HCT116 (cell line): Measurements from ENCODE around the gene MSTO1. TPM values are rescaled to one million over a fixed set of nuclear protein-coding genes. Genes with fewer than 3 reads are reported as not detected.

ENCODE experiments used
- ATAC-seq: fragments of 200-7000 bp; cut with Tn5 transposase; 2 replicates; pipeline ENCODE4 v1.9.1; 2020; ENCODE audit warnings: mild to moderate bottlenecking, moderate library complexity
- BruUV-seq: library from RNA; stranded (reverse); fragments of 400-500 nt; replicated peaks from 2 replicates; lab custom pipeline; 2021; lab: Mats Ljungman, UMichigan
- CTCF ChIA-PET: fragments of 300-600 bp; sonication (Branson Sonifier 250); formaldehyde crosslinking; loops from one replicate; lab custom pipeline; 2021; ENCODE audit warnings: antibody characterized with exemption; lab: Charles Lee
- POLR2A ChIA-PET: fragments of 300-600, 350-600 bp; sonication (Branson Sonifier 250); formaldehyde crosslinking; loops from one replicate; lab custom pipeline; 2021; ENCODE audit warnings: antibody characterized with exemption; lab: Charles Lee
- RAD21 ChIA-PET, 2 experiments: fragments of 300-600 bp; sonication (Branson Sonifier 250); formaldehyde crosslinking; loops; one replicate each; lab custom pipeline; 2023; ENCODE audit warnings: low total read pairs in 2 of 2; ENCODE audit not compliant: uncharacterized antibody in 2 of 2, unreplicated experiment in 2 of 2, low non-redundant PET in 1 of 2; lab: Charles Lee
- DNase-seq: peaks from one replicate; pipeline ENCODE4 v3.0.0-alpha.2; 2010; ENCODE audit warnings: low read depth, low spot score
- H2AFZ ChIP-seq: fragments of 200-600 bp; shearing (Covaris generic), sonication (generic); 2 replicates; pipeline ENCODE4 v1.6.1; 2017; ENCODE audit warnings: low read depth, mixed run types, mixed read lengths, antibody characterized with exemption, low read length; ENCODE audit not compliant: poor library complexity, severe bottlenecking
- H3K27ac ChIP-seq: 2 replicates; pipeline ENCODE4 v1.5.1; 2012; ENCODE audit warnings: low read depth, low read length
- H3K27me3 ChIP-seq: fragments of 200-600 bp; sonication (generic); 2 replicates; pipeline ENCODE4 v1.6.1; 2016; ENCODE audit warnings: mixed run types, low read length, mixed read lengths; ENCODE audit not compliant: insufficient read depth
- H3K36me3 ChIP-seq, 2 experiments: fragments of 200-500 bp in 1 of 2; fragments of 200-600 bp in 1 of 2; sonication (Bioruptor generic) in 1 of 2; sonication (generic) in 1 of 2; 2 replicates each; pipeline versions ENCODE4 v1.5.1 to v1.6.1; 2014 to 2016; ENCODE audit warnings: low read length in 2 of 2, inconsistent platforms in 1 of 2, mixed read lengths in 1 of 2, mixed run types in 1 of 2; ENCODE audit not compliant: insufficient read depth in 2 of 2, control insufficient read depth in 1 of 2
- H3K4me1 ChIP-seq, 2 experiments: fragments of 200-600 bp in 1 of 2; sonication (generic) in 1 of 2; 2 replicates each; pipeline versions ENCODE4 v1.5.1 to v1.6.1; 2012 to 2017; ENCODE audit warnings: low read length in 2 of 2, inconsistent platforms in 1 of 2, mild to moderate bottlenecking in 1 of 2, mixed read lengths in 1 of 2, mixed run types in 1 of 2, moderate library complexity in 1 of 2; ENCODE audit not compliant: insufficient read depth in 2 of 2, control insufficient read depth in 1 of 2
- H3K4me2 ChIP-seq: fragments of 200-600 bp; sonication (generic); 2 replicates; pipeline ENCODE4 v1.6.1; 2017; ENCODE audit warnings: mixed run types, low read length, mixed read lengths
- H3K4me3 ChIP-seq, 2 experiments: fragments of 200-600 bp in 1 of 2; sonication (generic) in 1 of 2; replicated peaks in 1 of 2; 2 replicates each; pipeline ENCODE4 v1.5.1; 2011 to 2016; ENCODE audit warnings: low read length in 2 of 2, control low read depth in 1 of 2, low read depth in 1 of 2, mild to moderate bottlenecking in 1 of 2, mixed read lengths in 1 of 2, mixed run types in 1 of 2
- H3K79me2 ChIP-seq: fragments of 200-600 bp; sonication (generic); 2 replicates; pipeline ENCODE4 v1.6.1; 2017; ENCODE audit warnings: mild to moderate bottlenecking, mixed run types, low read length, moderate library complexity, mixed read lengths; ENCODE audit not compliant: insufficient read depth
- H3K9ac ChIP-seq: fragments of 200-600 bp; sonication (generic); 2 replicates; pipeline ENCODE4 v1.6.1; 2016; ENCODE audit warnings: low read length, mixed read lengths
- H3K9me2 ChIP-seq: fragments of 200-600 bp; sonication (generic), shearing (Covaris generic); 2 replicates; pipeline ENCODE4 v1.6.1; 2017; ENCODE audit warnings: mixed run types, mild to moderate bottlenecking, moderate library complexity; ENCODE audit not compliant: insufficient read depth
- H3K9me3 ChIP-seq, 2 experiments: fragments of 200-500 bp in 1 of 2; fragments of 200-600 bp in 1 of 2; sonication (Bioruptor generic) in 1 of 2; sonication (generic) in 1 of 2; 2 replicates each; pipeline ENCODE4 v1.6.1; 2014 to 2017; ENCODE audit warnings: low read length in 2 of 2, mixed read lengths in 2 of 2, inconsistent platforms in 1 of 2, low read depth in 1 of 2, mild to moderate bottlenecking in 1 of 2, mixed run types in 1 of 2, moderate library complexity in 1 of 2; ENCODE audit not compliant: control insufficient read depth in 1 of 2, insufficient read depth in 1 of 2
- H4K20me1 ChIP-seq: fragments of 200-600 bp; sonication (generic), shearing (Covaris generic); 2 replicates; pipeline ENCODE4 v1.6.1; 2017; ENCODE audit warnings: mixed run types, mild to moderate bottlenecking, moderate library complexity; ENCODE audit not compliant: insufficient read depth
- CEBPB ChIP-seq: IDR thresholded peaks from 2 replicates; pipeline ENCODE4 v1.6.1; 2012; ENCODE audit warnings: low read depth
- EGR1 ChIP-seq: IDR thresholded peaks from 2 replicates; pipeline ENCODE4 v1.6.1; 2012; ENCODE audit warnings: low read depth
- ELF1 ChIP-seq: IDR thresholded peaks from 2 replicates; pipeline ENCODE4 v1.6.1; 2012; ENCODE audit warnings: low read depth, borderline replicate concordance
- POLR2A ChIP-seq: IDR thresholded peaks from 2 replicates; pipeline ENCODE4 v1.7.0; 2011; ENCODE audit warnings: borderline replicate concordance; ENCODE audit not compliant: insufficient read depth, insufficient read length; ENCODE audit errors: extremely low read depth
- RAD21 ChIP-seq: IDR thresholded peaks from 2 replicates; pipeline ENCODE4 v1.6.1; 2012; ENCODE audit warnings: low read depth, mild to moderate bottlenecking
- REST ChIP-seq: IDR thresholded peaks from 2 replicates; pipeline ENCODE4 v1.6.1; 2012; ENCODE audit warnings: low read depth
- SRF ChIP-seq: IDR thresholded peaks from 2 replicates; pipeline ENCODE4 v1.6.1; 2012; ENCODE audit warnings: low read depth
- YY1 ChIP-seq: IDR thresholded peaks from 2 replicates; pipeline ENCODE4 v1.6.1; 2011; ENCODE audit warnings: low read length, low read depth, moderate library complexity, mild to moderate bottlenecking; ENCODE audit not compliant: insufficient replicate concordance; ENCODE audit errors: extremely low read depth
- ZBTB33 ChIP-seq: IDR thresholded peaks from 2 replicates; pipeline ENCODE4 v1.6.1; 2011; ENCODE audit warnings: mild to moderate bottlenecking, low read length, moderate library complexity; ENCODE audit not compliant: insufficient replicate concordance; ENCODE audit errors: extremely low read depth
- intact Hi-C: fragments of 100-400 bp; cut with micrococcal nuclease; formaldehyde crosslinking; loops from 2 replicates; pipeline ENCODE4 v1.10.0; 2022
- total RNA-seq: library from RNA; stranded (reverse); gene quantifications from one replicate; pipeline ENCODE4 v1.2.1, GENCODE V29; 2021; ENCODE audit not compliant: unreplicated experiment

MSTO1 gene
- total RNA-seq, 1 experiment from 2014 or later, result 56.4 TPM

DNA sequence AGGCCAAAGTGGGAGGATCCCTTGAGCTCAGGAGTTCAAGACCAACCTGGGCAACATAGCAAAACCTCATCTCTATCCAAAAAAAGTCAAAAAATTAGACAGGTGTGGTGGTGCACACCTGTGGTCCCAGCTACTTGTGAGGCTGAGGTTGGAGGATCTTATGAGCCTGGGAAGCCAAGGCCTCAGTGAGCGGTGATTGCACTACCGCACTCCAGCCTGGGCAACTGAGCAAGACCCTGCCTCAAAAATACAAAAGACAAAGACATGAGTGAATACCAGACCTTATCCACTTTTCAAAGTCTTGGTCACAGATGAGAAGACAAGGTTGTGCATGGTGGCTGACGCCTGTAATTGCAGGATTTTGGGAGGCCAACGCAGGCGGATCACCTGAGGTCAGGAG, 13.2 kb upstream of the MSTO1 start:
- H3K9ac ChIP-seq, result no peak overlapping the region
- no TSS peak for BruUV-seq
- no peak for TF ChIP-seq REST
- no peak for TF ChIP-seq ELF1
- TF ChIP-seq RAD21, result no peak
- no peak for TF ChIP-seq EGR1
- no peak for TF ChIP-seq SRF
- TF ChIP-seq POLR2A, result no peak
- no peak for TF ChIP-seq YY1
- no peak for TF ChIP-seq CEBPB
- TF ChIP-seq ZBTB33, result no peak
- H3K36me3 ChIP-seq, result no peaks in the 10 kb centered on the region
- ChIA-PET RAD21 (interaction anchor here in 1 of 2 experiments (0.6 kb wide), 1 partner anchor 13 kb away, joined by 8 read pairs; no protein-coding TSS in a partner anchor), POLR2A (no interaction called here), CTCF (no interaction called here)
- ATAC-seq (no peak), DNase-seq (no peak)
- H3K27me3 ChIP-seq, result no peaks in the 10 kb centered on the region
- no peak overlapping the region for H3K4me2 ChIP-seq
- no peaks in the 10 kb centered on the region for H4K20me1 ChIP-seq
- no peaks in the 10 kb centered on the region for H3K4me1 ChIP-seq
- no peaks in the 10 kb centered on the region for H3K9me2 ChIP-seq
- no peak overlapping the region for H2AFZ ChIP-seq
- H3K9me3 ChIP-seq, result no peaks in the 10 kb centered on the region
- intact Hi-C loops, result loop anchor here (10.0 kb wide), 1 partner anchor 502 kb away; no protein-coding TSS in a partner anchor
- H3K79me2 ChIP-seq, result no peaks in the 10 kb centered on the region
- H3K4me3 ChIP-seq, result no peak overlapping the region
- no peak overlapping the region for H3K27ac ChIP-seq
